ENCODE measurements around the gene SLC7A14.

GRCh38 chr3:170470063-170471016 is 115.5 kb downstream of the SLC7A14 start:
- no peak for TF ChIP-seq CTCF (IDR thresholded peaks at IDR 0.05)
- TF ChIP-seq POLR2A (IDR thresholded peaks at IDR 0.05), result no peak
